ENCODE results near the gene CNST.

DNA sequence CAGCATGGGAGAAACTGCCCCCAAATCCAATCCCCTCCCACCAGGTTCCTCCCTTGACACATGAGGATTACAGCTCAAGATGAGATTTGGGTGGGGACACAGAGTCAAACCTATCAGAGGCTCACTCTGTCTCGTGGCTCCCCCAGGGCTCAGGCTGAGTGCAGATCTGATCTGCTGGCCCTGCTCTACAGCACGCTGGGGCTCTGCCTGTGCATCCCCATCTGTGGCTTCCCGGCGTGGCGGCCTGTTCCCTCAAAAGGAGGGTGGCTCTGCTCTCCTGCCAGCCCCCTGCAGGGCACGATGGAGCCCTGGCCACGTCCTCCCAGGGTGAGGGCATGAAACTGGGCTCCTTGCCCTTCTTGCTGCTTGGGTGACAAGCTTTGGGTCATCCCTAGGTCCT lies 39.3 kb upstream of the CNST start:
- TF ChIP-seq CTCF (IDR thresholded peaks at IDR 0.05) (no peak), POLR2A (IDR thresholded peaks at IDR 0.05) (no peak)
